ENCODE results near the gene DCST2.

DCST2 gene

DNA sequence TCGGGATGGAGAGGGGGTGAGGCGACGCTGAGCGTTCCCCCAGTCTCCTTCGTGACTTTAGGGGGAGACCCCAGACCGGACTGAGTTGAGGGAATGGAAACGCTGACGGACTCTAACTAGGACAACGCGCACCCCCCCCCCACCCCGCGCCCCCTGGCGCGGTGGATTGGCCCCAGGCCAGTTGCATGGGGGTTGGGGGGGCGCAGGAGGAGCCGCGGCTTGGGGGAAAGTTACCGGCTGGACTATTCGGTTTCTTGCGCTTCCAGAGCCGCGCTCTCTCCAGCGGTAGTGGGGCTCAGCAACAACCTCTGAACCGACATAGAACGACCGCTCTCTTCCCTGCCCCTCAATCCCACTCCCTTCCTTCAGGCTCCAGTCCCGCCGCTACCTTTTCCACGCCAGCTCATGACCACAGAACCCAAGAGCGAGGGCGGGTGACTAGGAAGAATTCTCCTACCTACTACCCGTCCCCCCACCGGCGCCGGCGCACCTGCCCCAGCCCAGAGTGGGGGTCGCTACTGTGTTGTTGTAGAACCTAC, 30.3 kb downstream of the DCST2 start:
- TF ChIP-seq POLR2AphosphoS5 (IDR thresholded peaks at IDR 0.05; ENCODE audit: low read depth, low read length) (no peak), SIN3A (IDR thresholded peaks at IDR 0.05; ENCODE audit: borderline replicate concordance, insufficient read depth, low read length) (no peak), FOXP2 (optimal IDR thresholded peaks at IDR 0.05; ENCODE audit: borderline replicate concordance, extremely low read depth, extremely low read length, insufficient read depth) (no peak), TAF1 (IDR thresholded peaks at IDR 0.05; ENCODE audit: borderline replicate concordance, insufficient read depth, low read length) (no peak)
- TF ChIP-seq, protein P1, sequence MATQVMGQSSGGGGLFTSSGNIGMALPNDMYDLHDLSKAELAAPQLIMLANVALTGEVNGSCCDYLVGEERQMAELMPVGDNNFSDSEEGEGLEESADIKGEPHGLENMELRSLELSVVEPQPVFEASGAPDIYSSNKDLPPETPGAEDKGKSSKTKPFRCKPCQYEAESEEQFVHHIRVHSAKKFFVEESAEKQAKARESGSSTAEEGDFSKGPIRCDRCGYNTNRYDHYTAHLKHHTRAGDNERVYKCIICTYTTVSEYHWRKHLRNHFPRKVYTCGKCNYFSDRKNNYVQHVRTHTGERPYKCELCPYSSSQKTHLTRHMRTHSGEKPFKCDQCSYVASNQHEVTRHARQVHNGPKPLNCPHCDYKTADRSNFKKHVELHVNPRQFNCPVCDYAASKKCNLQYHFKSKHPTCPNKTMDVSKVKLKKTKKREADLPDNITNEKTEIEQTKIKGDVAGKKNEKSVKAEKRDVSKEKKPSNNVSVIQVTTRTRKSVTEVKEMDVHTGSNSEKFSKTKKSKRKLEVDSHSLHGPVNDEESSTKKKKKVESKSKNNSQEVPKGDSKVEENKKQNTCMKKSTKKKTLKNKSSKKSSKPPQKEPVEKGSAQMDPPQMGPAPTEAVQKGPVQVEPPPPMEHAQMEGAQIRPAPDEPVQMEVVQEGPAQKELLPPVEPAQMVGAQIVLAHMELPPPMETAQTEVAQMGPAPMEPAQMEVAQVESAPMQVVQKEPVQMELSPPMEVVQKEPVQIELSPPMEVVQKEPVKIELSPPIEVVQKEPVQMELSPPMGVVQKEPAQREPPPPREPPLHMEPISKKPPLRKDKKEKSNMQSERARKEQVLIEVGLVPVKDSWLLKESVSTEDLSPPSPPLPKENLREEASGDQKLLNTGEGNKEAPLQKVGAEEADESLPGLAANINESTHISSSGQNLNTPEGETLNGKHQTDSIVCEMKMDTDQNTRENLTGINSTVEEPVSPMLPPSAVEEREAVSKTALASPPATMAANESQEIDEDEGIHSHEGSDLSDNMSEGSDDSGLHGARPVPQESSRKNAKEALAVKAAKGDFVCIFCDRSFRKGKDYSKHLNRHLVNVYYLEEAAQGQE (IDR thresholded peaks at IDR 0.05; ENCODE audit: insufficient read depth in 1 of 2, low read depth in 2 of 2, low read length in 2 of 2) = no peak

DNA sequence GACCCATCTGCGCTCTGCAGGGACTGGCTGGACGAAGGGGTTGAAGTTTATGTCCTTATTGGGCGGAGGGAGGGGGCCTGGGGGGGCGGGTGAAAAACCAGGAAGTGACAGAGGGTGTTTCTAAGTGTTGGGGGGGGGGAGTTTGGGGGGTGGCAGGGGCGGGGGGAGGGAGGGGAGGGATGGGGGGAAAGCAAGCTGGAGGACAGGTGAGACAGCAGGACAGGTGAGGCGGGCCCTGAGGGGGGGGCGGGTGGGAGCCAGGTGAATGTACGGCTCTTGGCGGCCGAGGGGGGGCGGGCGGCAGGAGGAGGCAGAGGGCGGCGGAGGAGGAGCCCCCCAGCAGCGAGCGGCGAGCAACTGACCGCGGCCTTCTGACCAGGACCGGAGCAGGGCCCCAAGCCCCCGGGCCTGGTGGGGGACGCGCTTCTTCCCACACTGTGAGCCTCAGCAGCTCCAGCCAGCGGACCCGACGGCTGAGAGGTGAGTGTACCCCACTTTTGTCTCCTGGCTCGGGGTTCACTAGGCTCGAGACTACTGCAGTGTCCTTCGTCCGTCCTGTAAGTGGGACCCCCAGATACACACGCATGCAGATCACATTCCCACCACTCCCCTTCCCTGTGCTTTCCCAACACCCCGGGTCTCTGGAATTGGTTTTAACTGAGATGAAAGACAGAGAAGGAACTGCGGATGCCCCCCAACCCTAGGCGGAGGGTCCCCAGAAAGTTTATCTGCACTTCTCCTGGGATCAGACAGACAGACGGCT, 30.9 kb downstream of the DCST2 start, which contains the start of gene ZBTB7B:
TSS of gene ZBTB7B (plus strand) at position 339 of the 763 bp plus-strand sequence. CDS start 11,859 bp downstream, outside the sequence.
- no peak; the same call in 1 of the 2 replicates for TF ChIP-seq TAF1 (IDR thresholded peaks at IDR 0.05; ENCODE audit: borderline replicate concordance, insufficient read depth, low read length)
- TF ChIP-seq, protein P1 (IDR thresholded peaks at IDR 0.05; ENCODE audit: insufficient read depth in 1 of 2, low read depth in 2 of 2, low read length in 2 of 2) = no peak
- no peak for TF ChIP-seq SIN3A (IDR thresholded peaks at IDR 0.05; ENCODE audit: borderline replicate concordance, insufficient read depth, low read length)
- no peak for TF ChIP-seq POLR2AphosphoS5 (IDR thresholded peaks at IDR 0.05; ENCODE audit: low read depth, low read length)
- no peak for TF ChIP-seq FOXP2 (optimal IDR thresholded peaks at IDR 0.05; ENCODE audit: borderline replicate concordance, extremely low read depth, extremely low read length, insufficient read depth)

DNA sequence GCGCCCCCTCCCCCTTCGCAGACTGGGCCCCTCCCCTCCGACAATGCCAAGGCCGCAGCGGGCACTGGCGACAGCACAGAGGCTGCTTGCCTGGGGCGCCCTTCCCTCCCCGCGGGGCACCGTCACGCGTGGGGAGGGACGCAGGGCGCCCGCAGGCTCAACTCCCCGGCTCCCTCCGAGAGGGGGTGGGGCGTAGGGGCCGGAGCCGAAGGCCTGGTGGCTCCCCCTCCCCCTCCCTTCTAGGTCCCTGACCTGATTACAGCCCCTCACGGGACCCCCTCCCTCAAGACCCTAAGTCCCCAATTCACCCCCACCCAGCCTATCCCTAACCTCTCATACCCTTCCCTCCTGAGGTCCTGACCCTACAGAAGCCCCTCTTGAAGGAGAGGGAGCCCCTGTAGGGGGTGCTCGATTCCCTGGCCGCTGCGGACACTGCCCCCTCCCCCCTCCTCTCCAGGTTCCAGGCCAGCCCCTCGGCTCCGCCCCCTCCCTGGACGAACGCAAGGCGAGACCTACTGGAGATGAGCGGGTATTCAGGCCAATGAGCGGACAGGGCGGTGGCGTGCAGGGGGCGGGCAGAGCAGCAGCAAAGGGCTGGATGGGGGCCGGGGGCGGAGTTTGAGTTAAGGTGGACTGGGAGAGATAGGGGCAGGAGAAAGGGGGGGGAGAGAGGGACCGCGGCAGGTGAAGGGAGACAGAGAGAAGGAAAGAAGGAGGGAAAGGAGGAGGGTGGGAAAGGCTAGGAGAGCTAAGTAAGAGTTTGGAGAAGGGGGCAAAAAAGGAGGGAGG, 31.7 kb downstream of the DCST2 start:
- TF ChIP-seq, protein P1 (IDR thresholded peaks at IDR 0.05; ENCODE audit: insufficient read depth in 1 of 2, low read depth in 2 of 2, low read length in 2 of 2) = no peak
- TF ChIP-seq FOXP2 (optimal IDR thresholded peaks at IDR 0.05; ENCODE audit: borderline replicate concordance, extremely low read depth, extremely low read length, insufficient read depth) = no peak
- no peak for TF ChIP-seq TAF1 (IDR thresholded peaks at IDR 0.05; ENCODE audit: borderline replicate concordance, insufficient read depth, low read length)

DNA sequence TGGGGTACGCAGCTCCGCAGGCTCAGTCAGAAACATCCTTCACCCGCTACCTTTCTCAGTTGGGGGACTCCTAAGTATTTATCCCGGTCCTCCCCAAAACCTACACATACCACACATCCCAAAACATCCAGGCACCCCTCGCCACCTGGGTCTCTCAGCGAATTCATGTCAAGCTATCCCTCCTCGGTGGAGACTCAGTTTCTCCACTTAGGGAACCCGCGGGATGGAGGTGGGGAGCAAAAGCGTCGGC, 32.2 kb downstream of the DCST2 start:
- TF ChIP-seq, protein P1 (IDR thresholded peaks at IDR 0.05; ENCODE audit: insufficient read depth in 1 of 2, low read depth in 2 of 2, low read length in 2 of 2) = no peak
- TF ChIP-seq TAF1 (IDR thresholded peaks at IDR 0.05; ENCODE audit: borderline replicate concordance, insufficient read depth, low read length) (no peak), SIN3A (IDR thresholded peaks at IDR 0.05; ENCODE audit: borderline replicate concordance, insufficient read depth, low read length) (no peak), FOXP2 (optimal IDR thresholded peaks at IDR 0.05; ENCODE audit: borderline replicate concordance, extremely low read depth, extremely low read length, insufficient read depth) (no peak), POLR2AphosphoS5 (IDR thresholded peaks at IDR 0.05; ENCODE audit: low read depth, low read length) (no peak)

Measured in PFSK-1 (cell line).